ENCODE data around the gene PRKAG3. TPM values are rescaled to one million over a fixed set of nuclear protein-coding genes. Genes with fewer than 3 reads are reported as not detected.
"Not testable (repeated sequence)": the region's sequence is repeated elsewhere in the genome, so short reads cannot be mapped to it uniquely, and the experiment has no call there.

Gene PRKAG3
- total RNA-seq, 1 experiment from 2014 or later = not detected

- CTCF ChIA-PET = interaction anchor here (0.7 to 1.3 kb wide), 2 partner anchors 12 to 18 kb away, joined by 3 read pairs; no protein-coding TSS in a partner anchor
- Mint-ChIP-seq H3K4me1 (ENCODE audit: low read depth, unreplicated experiment) (peaks cover 24% of the 10 kb centered on the region), H3K36me3 (ENCODE audit: insufficient read depth, unreplicated experiment) (no peaks in the 10 kb centered on the region), H3K4me3 (ENCODE audit: low read depth, unreplicated experiment) (no peak overlapping the region), H3K27me3 (ENCODE audit: unreplicated experiment) (peaks cover 34% of the 10 kb centered on the region), H3K9me3 (ENCODE audit: low read depth, unreplicated experiment) (no peaks in the 10 kb centered on the region), H3K27ac (ENCODE audit: unreplicated experiment) (no peak overlapping the region)
- no peak for DNase-seq
- intact Hi-C loops (cut with micrococcal nuclease; ENCODE audit: unreplicated experiment) = loop anchor here (10.0 kb wide), 1 partner anchor 134 kb away; the partner anchor contains the start of gene FEV
- no TSS peak for BruUV-seq (replicated peaks)
- TF ChIP-seq CTCF (IDR thresholded peaks at IDR 0.05; ENCODE audit: unreplicated experiment) = no peak
These were observed 19.7 kb upstream of the PRKAG3 start for GRCh38 chr2:218851286-218851685.

- TF ChIP-seq CTCF (IDR thresholded peaks at IDR 0.05; ENCODE audit: unreplicated experiment) = no peak
- DNase-seq = no peak
- H3K27ac Mint-ChIP-seq (ENCODE audit: unreplicated experiment) = no peak overlapping the region
- intact Hi-C loops (cut with micrococcal nuclease; ENCODE audit: unreplicated experiment) = loop anchor here (10.0 kb wide), 1 partner anchor 134 kb away; the partner anchor contains the start of gene FEV
- H3K4me1 Mint-ChIP-seq (ENCODE audit: low read depth, unreplicated experiment) = peaks cover 24% of the 10 kb centered on the region
- CTCF ChIA-PET = interaction anchor here (0.7 to 1.3 kb wide), 3 partner anchors 19 to 191 kb away, joined by 3 read pairs; partner anchors contain the start of genes BCS1L and ZNF142
- no peaks in the 10 kb centered on the region for H3K9me3 Mint-ChIP-seq (ENCODE audit: low read depth, unreplicated experiment)
- no peaks in the 10 kb centered on the region for H3K36me3 Mint-ChIP-seq (ENCODE audit: insufficient read depth, unreplicated experiment)
- H3K4me3 Mint-ChIP-seq (ENCODE audit: low read depth, unreplicated experiment) = no peak overlapping the region
- no TSS peak for BruUV-seq (replicated peaks)
- H3K27me3 Mint-ChIP-seq (ENCODE audit: unreplicated experiment) = peaks cover 29% of the 10 kb centered on the region
These were observed 19.2 kb upstream of the PRKAG3 start for GRCh38 chr2:218850796-218851195.

GRCh38 chr2:218849721-218850120 is 18.1 kb upstream of the PRKAG3 start:
- Mint-ChIP-seq H3K27me3 (ENCODE audit: unreplicated experiment) (peaks cover 19% of the 10 kb centered on the region), H3K27ac (ENCODE audit: unreplicated experiment) (no peak overlapping the region), H3K4me1 (ENCODE audit: low read depth, unreplicated experiment) (peaks cover 24% of the 10 kb centered on the region), H3K9me3 (ENCODE audit: low read depth, unreplicated experiment) (no peaks in the 10 kb centered on the region), H3K36me3 (ENCODE audit: insufficient read depth, unreplicated experiment) (no peaks in the 10 kb centered on the region), H3K4me3 (ENCODE audit: low read depth, unreplicated experiment) (no peak overlapping the region)
- no TSS peak for BruUV-seq (replicated peaks)
- DNase-seq = peak; percentile 62
- CTCF ChIA-PET = interaction anchor here (0.8 to 1.3 kb wide), 2 partner anchors 116 to 191 kb away, joined by 3 read pairs; no protein-coding TSS in a partner anchor
- intact Hi-C loops (cut with micrococcal nuclease; ENCODE audit: unreplicated experiment) = loop anchor here (5.0 to 10.0 kb wide), 3 partner anchors 47 to 137 kb away; partner anchors contain the start of genes FEV and TTLL4
- no peak for TF ChIP-seq CTCF (IDR thresholded peaks at IDR 0.05; ENCODE audit: unreplicated experiment)

GRCh38 chr2:218846963-218847362 is 15.4 kb upstream of the PRKAG3 start:
- intact Hi-C loops (cut with micrococcal nuclease; ENCODE audit: unreplicated experiment) = loop anchor here (1.0 to 5.0 kb wide), 5 partner anchors 45 to 189 kb away; partner anchors contain the start of gene TTLL4
- not testable (repeated sequence) for H3K27me3 Mint-ChIP-seq (ENCODE audit: unreplicated experiment); BruUV-seq (replicated peaks); H3K27ac Mint-ChIP-seq (ENCODE audit: unreplicated experiment); H3K9me3 Mint-ChIP-seq (ENCODE audit: low read depth, unreplicated experiment); H3K36me3 Mint-ChIP-seq (ENCODE audit: insufficient read depth, unreplicated experiment); H3K4me3 Mint-ChIP-seq (ENCODE audit: low read depth, unreplicated experiment); H3K4me1 Mint-ChIP-seq (ENCODE audit: low read depth, unreplicated experiment); DNase-seq
- CTCF ChIA-PET = interaction anchor here (0.7 to 1.7 kb wide), 12 partner anchors 9 to 188 kb away, joined by 3 to 27 read pairs (median 8); partner anchors contain the start of genes BCS1L, CYP27A1, RNF25 and STK36

- H3K4me3 Mint-ChIP-seq (ENCODE audit: low read depth, unreplicated experiment); H3K4me1 Mint-ChIP-seq (ENCODE audit: low read depth, unreplicated experiment); H3K27me3 Mint-ChIP-seq (ENCODE audit: unreplicated experiment); H3K36me3 Mint-ChIP-seq (ENCODE audit: insufficient read depth, unreplicated experiment); H3K27ac Mint-ChIP-seq (ENCODE audit: unreplicated experiment); H3K9me3 Mint-ChIP-seq (ENCODE audit: low read depth, unreplicated experiment); BruUV-seq (replicated peaks); intact Hi-C loops (cut with micrococcal nuclease; ENCODE audit: unreplicated experiment); DNase-seq: not testable (repeated sequence)
- CTCF ChIA-PET = interaction anchor here (0.6 kb wide), 1 partner anchor 451 kb away, joined by 4 read pairs; no protein-coding TSS in a partner anchor
These were observed 12.7 kb upstream of the PRKAG3 start for GRCh38 chr2:218844334-218844733.
